Measurements from ENCODE around the gene NSG1. TPM values are rescaled to one million over a fixed set of nuclear protein-coding genes. Genes with fewer than 3 reads are reported as not detected.

The NSG1 gene
- polyA plus RNA-seq, 1 of the 3 experiments (the other 2 are of a cell fraction): 11.4 TPM

DNA sequence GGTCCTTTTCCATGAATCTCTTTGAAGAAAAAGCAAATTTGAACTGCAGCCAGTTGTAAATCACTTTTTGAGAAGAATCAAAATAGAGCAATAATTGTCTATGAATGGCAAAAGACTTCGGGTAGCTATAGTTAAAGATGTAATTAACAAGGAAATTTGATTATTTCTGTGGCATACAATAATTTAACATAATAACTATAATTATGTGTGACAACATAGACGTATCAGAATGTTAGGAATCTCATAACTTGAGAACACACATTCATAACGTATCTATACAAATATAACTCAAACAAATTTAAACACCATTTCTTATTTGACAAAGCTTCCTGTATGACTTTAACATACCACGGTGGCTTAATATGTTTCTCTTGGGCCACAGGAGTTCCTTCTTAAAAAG, 36.0 kb upstream of the NSG1 start:
- TF ChIP-seq, protein P1, sequence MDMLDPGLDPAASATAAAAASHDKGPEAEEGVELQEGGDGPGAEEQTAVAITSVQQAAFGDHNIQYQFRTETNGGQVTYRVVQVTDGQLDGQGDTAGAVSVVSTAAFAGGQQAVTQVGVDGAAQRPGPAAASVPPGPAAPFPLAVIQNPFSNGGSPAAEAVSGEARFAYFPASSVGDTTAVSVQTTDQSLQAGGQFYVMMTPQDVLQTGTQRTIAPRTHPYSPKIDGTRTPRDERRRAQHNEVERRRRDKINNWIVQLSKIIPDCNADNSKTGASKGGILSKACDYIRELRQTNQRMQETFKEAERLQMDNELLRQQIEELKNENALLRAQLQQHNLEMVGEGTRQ (IDR thresholded peaks at IDR 0.05; ENCODE audit: borderline replicate concordance, low read depth, low read length): no peak
- no peak for TF ChIP-seq TEAD4 (IDR thresholded peaks at IDR 0.05; ENCODE audit: borderline replicate concordance, insufficient read depth)
- no peak for TF ChIP-seq JUND (IDR thresholded peaks at IDR 0.05)
- TF ChIP-seq SMC3 (IDR thresholded peaks at IDR 0.05; ENCODE audit: low read depth, low read length): no peak
- no peak for TF ChIP-seq RFX5 (IDR thresholded peaks at IDR 0.05; ENCODE audit: low read length)
- POLR2A ChIA-PET: no interaction called here

DNA sequence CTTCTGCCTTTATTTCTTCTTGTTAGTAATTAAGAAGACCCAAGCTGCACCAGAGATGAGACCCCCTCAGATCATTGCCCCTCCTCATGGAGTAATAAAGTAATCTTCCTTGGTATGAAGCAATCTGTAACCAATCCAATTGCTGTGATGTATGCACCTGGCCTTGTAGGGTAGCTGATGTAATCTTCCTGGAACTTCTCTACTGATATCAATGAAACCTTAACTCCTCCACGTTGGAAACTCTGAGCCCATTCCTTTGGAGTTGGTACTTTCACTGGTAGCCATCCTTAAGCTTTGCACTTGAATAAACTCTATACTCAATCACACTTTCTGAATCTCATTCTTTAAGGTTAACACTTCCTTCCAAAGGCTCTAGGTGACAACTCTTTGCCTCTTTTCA, 31.6 kb upstream of the NSG1 start:
- Histone ChIP-seq H3K4me2 (no peak overlapping the region), H3K4me3 (ENCODE audit: low read depth in 2 of 2, low read length in 1 of 2) (no peak overlapping the region), H3K4me1 (ENCODE audit: control insufficient read depth in 1 of 2, insufficient read depth in 2 of 2, low read depth in 1 of 2, low read length in 1 of 2) (no peaks in the 10 kb centered on the region), H3K27ac (ENCODE audit: low read depth in 2 of 2, low read length in 1 of 2) (no peak overlapping the region), H3K9me2 (no peaks in the 10 kb centered on the region), H3K27me3 (ENCODE audit: insufficient read depth) (peaks cover 5% of the 10 kb centered on the region; the same call in 1 of the 2 replicates), H3F3A (replicated peaks; ENCODE audit: insufficient read depth) (no peaks in the 10 kb centered on the region), H3K9ac (no peak overlapping the region), H3K36me3 (replicated peaks in 1 of 2; ENCODE audit: control insufficient read depth in 1 of 2, insufficient read depth in 2 of 2, low read length in 1 of 2) (no peaks in the 10 kb centered on the region), H4K20me1 (ENCODE audit: insufficient read depth) (no peaks in the 10 kb centered on the region), H3K79me2 (ENCODE audit: insufficient read depth) (no peaks in the 10 kb centered on the region), H3K9me3 (no peaks in the 10 kb centered on the region), H2AFZ (ENCODE audit: low read depth) (no peak overlapping the region)
- POLR2A ChIA-PET: no interaction called here
- TF ChIP-seq EP300 (IDR thresholded peaks at IDR 0.05; ENCODE audit: borderline replicate concordance in 1 of 2, low read depth in 1 of 2, low read length in 1 of 2) (no peak), SMC3 (IDR thresholded peaks at IDR 0.05; ENCODE audit: low read depth, low read length) (no peak), RAD21 (IDR thresholded peaks at IDR 0.05; ENCODE audit: low read length) (no peak), SIN3A (IDR thresholded peaks at IDR 0.05; ENCODE audit: borderline replicate concordance, low read depth, low read length) (no peak), GATA2 (CRISPR knock-in tag; IDR thresholded peaks at IDR 0.05) (no peak), MEF2A (IDR thresholded peaks at IDR 0.05; ENCODE audit: borderline replicate concordance, low read depth) (no peak), RFX5 (IDR thresholded peaks at IDR 0.05; ENCODE audit: low read length) (no peak), RXRA (IDR thresholded peaks at IDR 0.05; ENCODE audit: borderline replicate concordance, low read depth) (no peak), MXI1 (IDR thresholded peaks at IDR 0.05; ENCODE audit: low read depth, low read length) (no peak), ELF1 (IDR thresholded peaks at IDR 0.05) (no peak), FOXJ3 (CRISPR knock-in tag; IDR thresholded peaks at IDR 0.05) (no peak), TCF12 (IDR thresholded peaks at IDR 0.05) (no peak), FOXM1 (IDR thresholded peaks at IDR 0.05; ENCODE audit: low read depth) (no peak), TEAD4 (IDR thresholded peaks at IDR 0.05; ENCODE audit: borderline replicate concordance, insufficient read depth) (no peak), TAF1 (IDR thresholded peaks at IDR 0.05; ENCODE audit: borderline replicate concordance, low read depth, low read length) (no peak)
- TF ChIP-seq, protein P2, sequence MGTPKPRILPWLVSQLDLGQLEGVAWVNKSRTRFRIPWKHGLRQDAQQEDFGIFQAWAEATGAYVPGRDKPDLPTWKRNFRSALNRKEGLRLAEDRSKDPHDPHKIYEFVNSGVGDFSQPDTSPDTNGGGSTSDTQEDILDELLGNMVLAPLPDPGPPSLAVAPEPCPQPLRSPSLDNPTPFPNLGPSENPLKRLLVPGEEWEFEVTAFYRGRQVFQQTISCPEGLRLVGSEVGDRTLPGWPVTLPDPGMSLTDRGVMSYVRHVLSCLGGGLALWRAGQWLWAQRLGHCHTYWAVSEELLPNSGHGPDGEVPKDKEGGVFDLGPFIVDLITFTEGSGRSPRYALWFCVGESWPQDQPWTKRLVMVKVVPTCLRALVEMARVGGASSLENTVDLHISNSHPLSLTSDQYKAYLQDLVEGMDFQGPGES (IDR thresholded peaks at IDR 0.05; ENCODE audit: low read depth, low read length): no peak
- TF ChIP-seq, protein P3, sequence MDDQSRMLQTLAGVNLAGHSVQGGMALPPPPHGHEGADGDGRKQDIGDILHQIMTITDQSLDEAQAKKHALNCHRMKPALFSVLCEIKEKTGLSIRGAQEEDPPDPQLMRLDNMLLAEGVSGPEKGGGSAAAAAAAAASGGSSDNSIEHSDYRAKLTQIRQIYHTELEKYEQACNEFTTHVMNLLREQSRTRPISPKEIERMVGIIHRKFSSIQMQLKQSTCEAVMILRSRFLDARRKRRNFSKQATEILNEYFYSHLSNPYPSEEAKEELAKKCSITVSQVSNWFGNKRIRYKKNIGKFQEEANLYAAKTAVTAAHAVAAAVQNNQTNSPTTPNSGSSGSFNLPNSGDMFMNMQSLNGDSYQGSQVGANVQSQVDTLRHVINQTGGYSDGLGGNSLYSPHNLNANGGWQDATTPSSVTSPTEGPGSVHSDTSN (IDR thresholded peaks at IDR 0.05): no peak
- TF ChIP-seq, protein P4, sequence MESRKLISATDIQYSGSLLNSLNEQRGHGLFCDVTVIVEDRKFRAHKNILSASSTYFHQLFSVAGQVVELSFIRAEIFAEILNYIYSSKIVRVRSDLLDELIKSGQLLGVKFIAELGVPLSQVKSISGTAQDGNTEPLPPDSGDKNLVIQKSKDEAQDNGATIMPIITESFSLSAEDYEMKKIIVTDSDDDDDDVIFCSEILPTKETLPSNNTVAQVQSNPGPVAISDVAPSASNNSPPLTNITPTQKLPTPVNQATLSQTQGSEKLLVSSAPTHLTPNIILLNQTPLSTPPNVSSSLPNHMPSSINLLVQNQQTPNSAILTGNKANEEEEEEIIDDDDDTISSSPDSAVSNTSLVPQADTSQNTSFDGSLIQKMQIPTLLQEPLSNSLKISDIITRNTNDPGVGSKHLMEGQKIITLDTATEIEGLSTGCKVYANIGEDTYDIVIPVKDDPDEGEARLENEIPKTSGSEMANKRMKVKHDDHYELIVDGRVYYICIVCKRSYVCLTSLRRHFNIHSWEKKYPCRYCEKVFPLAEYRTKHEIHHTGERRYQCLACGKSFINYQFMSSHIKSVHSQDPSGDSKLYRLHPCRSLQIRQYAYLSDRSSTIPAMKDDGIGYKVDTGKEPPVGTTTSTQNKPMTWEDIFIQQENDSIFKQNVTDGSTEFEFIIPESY (IDR thresholded peaks at IDR 0.05; ENCODE audit: borderline replicate concordance, low read depth): no peak
- TF ChIP-seq, protein P5, sequence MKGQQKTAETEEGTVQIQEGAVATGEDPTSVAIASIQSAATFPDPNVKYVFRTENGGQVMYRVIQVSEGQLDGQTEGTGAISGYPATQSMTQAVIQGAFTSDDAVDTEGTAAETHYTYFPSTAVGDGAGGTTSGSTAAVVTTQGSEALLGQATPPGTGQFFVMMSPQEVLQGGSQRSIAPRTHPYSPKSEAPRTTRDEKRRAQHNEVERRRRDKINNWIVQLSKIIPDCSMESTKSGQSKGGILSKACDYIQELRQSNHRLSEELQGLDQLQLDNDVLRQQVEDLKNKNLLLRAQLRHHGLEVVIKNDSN (IDR thresholded peaks at IDR 0.05; ENCODE audit: borderline replicate concordance, low read depth): no peak
- no peak for DNase-seq
- WGBS (ENCODE audit: low lambda C conversion rate): 15% methylated on average over 1 of the region's 1 CpG
- CTCF ChIA-PET: interaction anchor here (2.1 kb wide), 1 partner anchor 20 kb away, joined by 10 read pairs; no protein-coding TSS in a partner anchor

More for the DNA sequence above, 36.0 kb upstream of the NSG1 start:
- no peaks in the 10 kb centered on the region for H3K9me2 ChIP-seq
- H3K27me3 ChIP-seq (ENCODE audit: insufficient read depth): 0 out of 2 replicates have a peak, but pooled peaks cover 2% of the 10 kb centered on the region
- no peak for DNase-seq
- CTCF ChIA-PET: no interaction called here
- H4K20me1 ChIP-seq (ENCODE audit: insufficient read depth): no peaks in the 10 kb centered on the region
- no peaks in the 10 kb centered on the region for H3K9me3 ChIP-seq
- no peaks in the 10 kb centered on the region for H3F3A ChIP-seq (replicated peaks; ENCODE audit: insufficient read depth)
- H3K9ac ChIP-seq: no peak overlapping the region
- H3K27ac ChIP-seq (ENCODE audit: low read depth in 2 of 2, low read length in 1 of 2): no peak overlapping the region
- no peak overlapping the region for H3K4me3 ChIP-seq (ENCODE audit: low read depth in 2 of 2, low read length in 1 of 2)
- H3K79me2 ChIP-seq (ENCODE audit: insufficient read depth): no peaks in the 10 kb centered on the region
- no peak overlapping the region for H2AFZ ChIP-seq (ENCODE audit: low read depth)
- no peaks in the 10 kb centered on the region for H3K4me1 ChIP-seq (ENCODE audit: control insufficient read depth in 1 of 2, insufficient read depth in 2 of 2, low read depth in 1 of 2, low read length in 1 of 2)
- 47% methylated on average over 4 of the region's 4 CpGs for WGBS (ENCODE audit: low lambda C conversion rate)
- no peaks in the 10 kb centered on the region for H3K36me3 ChIP-seq (replicated peaks in 1 of 2; ENCODE audit: control insufficient read depth in 1 of 2, insufficient read depth in 2 of 2, low read length in 1 of 2)
- H3K4me2 ChIP-seq: no peak overlapping the region
